G401 (cell line): ENCODE measurements around the gene PREP. TPM values are rescaled to one million over a fixed set of nuclear protein-coding genes. Genes with fewer than 3 reads are reported as not detected.

ENCODE experiments used
- DNase-seq: peaks from one replicate; pipeline ENCODE4 v3.0.0-alpha.2; 2015; ENCODE audit warnings: low spot score
- in situ Hi-C: cut with HindIII; loops from 2 replicates; pipeline ENCODE4 v1.10.0; 2016; ENCODE audit warnings: low sequenced_read_pairs, mixed read lengths
- total RNA-seq: library from RNA; depleted of rRNA; stranded (reverse); fragments of >200 nt; shearing (Covaris generic); gene quantifications from 2 replicates; pipeline ENCODE4 v1.2.3, GENCODE V29; 2014

The PREP gene
- total RNA-seq, 1 experiment from 2014 or later: 91.5 TPM

GRCh38 chr6:105400501-105400900 lies 2.4 kb downstream of the PREP start:
- in situ Hi-C loops: no loop called here
- DNase-seq: no peak

- DNase-seq: no peak
- in situ Hi-C loops: no loop called here
Measured at GRCh38 chr6:105398859-105399258, 4.0 kb downstream of the PREP start.

GRCh38 chr6:105397987-105398386 lies 4.9 kb downstream of the PREP start:
- in situ Hi-C loops: no loop called here
- no peak for DNase-seq

GRCh38 chr6:105391705-105392104 lies 11.2 kb downstream of the PREP start:
- DNase-seq: no peak
- in situ Hi-C loops: no loop called here

- no peak for DNase-seq
- in situ Hi-C loops: no loop called here
Measured at GRCh38 chr6:105389543-105389942, 13.3 kb downstream of the PREP start.

GRCh38 chr6:105388392-105388791 lies 14.5 kb downstream of the PREP start:
- DNase-seq: no peak
- in situ Hi-C loops: no loop called here

- no peak for DNase-seq
- in situ Hi-C loops: no loop called here
Measured at GRCh38 chr6:105384004-105384403, 18.9 kb downstream of the PREP start.

GRCh38 chr6:105382958-105383357 lies 19.9 kb downstream of the PREP start:
- in situ Hi-C loops: no loop called here
- DNase-seq: no peak

- in situ Hi-C loops: no loop called here
- DNase-seq: no peak
Measured at GRCh38 chr6:105382496-105382895, 20.4 kb downstream of the PREP start.

GRCh38 chr6:105380634-105381033 lies 22.2 kb downstream of the PREP start:
- in situ Hi-C loops: no loop called here
- no peak for DNase-seq

GRCh38 chr6:105375797-105376196 lies 27.1 kb downstream of the PREP start:
- in situ Hi-C loops: no loop called here

GRCh38 chr6:105374010-105374420 lies 28.9 kb downstream of the PREP start:
- no peak for DNase-seq
- in situ Hi-C loops: no loop called here

More at GRCh38 chr6:105375797-105376196, 27.1 kb downstream of the PREP start:
- no peak for DNase-seq

- DNase-seq: no peak
- in situ Hi-C loops: no loop called here
Measured at GRCh38 chr6:105373481-105373880, 29.4 kb downstream of the PREP start.

- in situ Hi-C loops: no loop called here
- no peak for DNase-seq
Measured at GRCh38 chr6:105372849-105373182, 30.1 kb downstream of the PREP start.

- in situ Hi-C loops: no loop called here
Measured at GRCh38 chr6:105372142-105372848, 30.6 kb downstream of the PREP start.

GRCh38 chr6:105370351-105370750 lies 32.5 kb downstream of the PREP start:
- in situ Hi-C loops: no loop called here
- no peak for DNase-seq

More at GRCh38 chr6:105372142-105372848, 30.6 kb downstream of the PREP start:
- DNase-seq: no peak

- in situ Hi-C loops: no loop called here
Measured at GRCh38 chr6:105369145-105369544, 33.7 kb downstream of the PREP start.

GRCh38 chr6:105364243-105364642 lies 38.6 kb downstream of the PREP start:
- in situ Hi-C loops: no loop called here
- no peak for DNase-seq

More at GRCh38 chr6:105369145-105369544, 33.7 kb downstream of the PREP start:
- DNase-seq: no peak

GRCh38 chr6:105363100-105363754 lies 39.7 kb downstream of the PREP start:
- in situ Hi-C loops: no loop called here
- no peak for DNase-seq

GRCh38 chr6:105359419-105360370 lies 43.2 kb downstream of the PREP start:
- DNase-seq: no peak
- in situ Hi-C loops: no loop called here
